ENCODE measurements around the gene BIN1. TPM values are rescaled to one million over a fixed set of nuclear protein-coding genes. Genes with fewer than 3 reads are reported as not detected.

BIN1 gene
- total RNA-seq, 1 donor from 2014 or later, result 62.5 TPM

GRCh38 chr2:127001751-127002150 lies 105.2 kb downstream of the BIN1 start:
- ATAC-seq (ENCODE audit: low read depth) (no peak), DNase-seq (no peak)
- Mint-ChIP-seq H3K27ac (no peak overlapping the region), H3K4me1 (no peaks in the 10 kb centered on the region), H3K9me3 (no peaks in the 10 kb centered on the region), H3K4me3 (no peak overlapping the region), H3K27me3 (peaks cover 3% of the 10 kb centered on the region), H3K36me3 (ENCODE audit: low read depth) (no peaks in the 10 kb centered on the region)
- CTCF ChIA-PET, result no interaction called here
- no peak for TF ChIP-seq CTCF (IDR thresholded peaks at IDR 0.05)
- POLR2A ChIA-PET, result no interaction called here
- intact Hi-C loops (cut with micrococcal nuclease), result no loop called here

- Mint-ChIP-seq H3K27ac (no peak overlapping the region), H3K36me3 (ENCODE audit: low read depth) (no peaks in the 10 kb centered on the region), H3K4me1 (no peaks in the 10 kb centered on the region), H3K9me3 (no peaks in the 10 kb centered on the region), H3K27me3 (peaks cover 3% of the 10 kb centered on the region), H3K4me3 (no peak overlapping the region)
- ATAC-seq (ENCODE audit: low read depth), result no peak
- ChIA-PET POLR2A (no interaction called here), CTCF (no interaction called here)
- intact Hi-C loops (cut with micrococcal nuclease), result no loop called here
- DNase-seq, result no peak
- no peak for TF ChIP-seq CTCF (IDR thresholded peaks at IDR 0.05)
Measured at GRCh38 chr2:127000937-127001336, 106.0 kb downstream of the BIN1 start.

- no peaks in the 10 kb centered on the region for H3K9me3 Mint-ChIP-seq
- H3K36me3 Mint-ChIP-seq (ENCODE audit: low read depth), result no peaks in the 10 kb centered on the region
- ChIA-PET POLR2A (no interaction called here), CTCF (no interaction called here)
- H3K27me3 Mint-ChIP-seq, result peaks cover 3% of the 10 kb centered on the region
- intact Hi-C loops (cut with micrococcal nuclease), result no loop called here
- H3K4me3 Mint-ChIP-seq, result no peak overlapping the region
- H3K27ac Mint-ChIP-seq, result no peak overlapping the region
- H3K4me1 Mint-ChIP-seq, result no peaks in the 10 kb centered on the region
- no peak for DNase-seq
- TF ChIP-seq CTCF (IDR thresholded peaks at IDR 0.05), result no peak
- no peak for ATAC-seq (ENCODE audit: low read depth)
Measured at GRCh38 chr2:127000194-127000593, 106.8 kb downstream of the BIN1 start.

- ChIA-PET POLR2A (no interaction called here), CTCF (no interaction called here)
Measured at GRCh38 chr2:126999106-126999756, 107.7 kb downstream of the BIN1 start.

GRCh38 chr2:126998486-126998885 lies 108.5 kb downstream of the BIN1 start:
- Mint-ChIP-seq H3K4me3 (no peak overlapping the region), H3K9me3 (no peaks in the 10 kb centered on the region), H3K27me3 (peaks cover 11% of the 10 kb centered on the region), H3K4me1 (no peaks in the 10 kb centered on the region), H3K36me3 (ENCODE audit: low read depth) (no peaks in the 10 kb centered on the region), H3K27ac (no peak overlapping the region)
- ATAC-seq (ENCODE audit: low read depth) (no peak), DNase-seq (no peak)
- no peak for TF ChIP-seq CTCF (IDR thresholded peaks at IDR 0.05)
- ChIA-PET POLR2A (no interaction called here), CTCF (no interaction called here)
- intact Hi-C loops (cut with micrococcal nuclease), result no loop called here

More at GRCh38 chr2:126999106-126999756, 107.7 kb downstream of the BIN1 start:
- Mint-ChIP-seq H3K4me3 (no peak overlapping the region), H3K9me3 (no peaks in the 10 kb centered on the region), H3K27me3 (peaks cover 9% of the 10 kb centered on the region), H3K27ac (no peak overlapping the region), H3K4me1 (no peaks in the 10 kb centered on the region), H3K36me3 (ENCODE audit: low read depth) (no peaks in the 10 kb centered on the region)
- TF ChIP-seq CTCF (IDR thresholded peaks at IDR 0.05), result no peak
- intact Hi-C loops (cut with micrococcal nuclease), result no loop called here
- ATAC-seq (ENCODE audit: low read depth) (no peak), DNase-seq (no peak)

Other genes with a start within 250 kb of the BIN1 start
- gene TEX51, start 208.3 kb downstream of the BIN1 start, total RNA-seq, result not detected in 2 replicates
- gene CYP27C1, start 113.1 kb upstream of the BIN1 start, total RNA-seq, result not detected in 2 replicates
- 55.9 and 65.6 TPM in 2 replicates for gene ERCC3, start 187.0 kb upstream of the BIN1 start, total RNA-seq

Data from activated B cell treated with CpG ODN at 0.5 μM for 24 hours (primary cell).